Nephron progenitor cell (in vitro differentiated cells): Measurements from ENCODE around the gene TTLL3.

Experiments
- DNase-seq: peaks from one replicate; pipeline ENCODE4 v3.0.0; 2021
- H3K27ac Mint-ChIP-seq: 2 replicates; pipeline ENCODE4 v1.8.0; 2021; ENCODE audit warnings: mild to moderate bottlenecking, moderate library complexity, mixed read lengths
- H3K27me3 Mint-ChIP-seq: 2 replicates; pipeline ENCODE4 v1.8.0; 2021; ENCODE audit warnings: mild to moderate bottlenecking, low read depth, mixed read lengths; ENCODE audit not compliant: poor library complexity
- H3K36me3 Mint-ChIP-seq: 2 replicates; pipeline ENCODE4 v1.8.0; 2021; ENCODE audit warnings: low read depth, mixed read lengths
- H3K4me1 Mint-ChIP-seq: 2 replicates; pipeline ENCODE4 v1.8.0; 2021; ENCODE audit warnings: mixed read lengths
- H3K4me3 Mint-ChIP-seq: 2 replicates; pipeline ENCODE4 v1.8.0; 2021; ENCODE audit warnings: mild to moderate bottlenecking, moderate library complexity, mixed read lengths
- H3K9me3 Mint-ChIP-seq: 2 replicates; pipeline ENCODE4 v1.8.0; 2021; ENCODE audit warnings: mild to moderate bottlenecking, moderate library complexity, mixed read lengths
- TF ChIP-seq, protein P1 (sequence below): fragments of 200-600 bp; sonication (generic); IDR thresholded peaks from 2 replicates; pipeline ENCODE4 v1.5.0; 2021; ENCODE audit warnings: antibody characterized with exemption

TTLL3 gene

GRCh38 chr3:9791790-9792404, 18.2 kb upstream of the TTLL3 start:
- H3K27me3 Mint-ChIP-seq: no peaks in the 10 kb centered on the region
- DNase-seq: no peak
- peaks cover 44% of the 10 kb centered on the region for H3K36me3 Mint-ChIP-seq
- H3K9me3 Mint-ChIP-seq: no peaks in the 10 kb centered on the region
- H3K4me3 Mint-ChIP-seq: peak overlapping the region; percentile 98
- TF ChIP-seq, protein P1, sequence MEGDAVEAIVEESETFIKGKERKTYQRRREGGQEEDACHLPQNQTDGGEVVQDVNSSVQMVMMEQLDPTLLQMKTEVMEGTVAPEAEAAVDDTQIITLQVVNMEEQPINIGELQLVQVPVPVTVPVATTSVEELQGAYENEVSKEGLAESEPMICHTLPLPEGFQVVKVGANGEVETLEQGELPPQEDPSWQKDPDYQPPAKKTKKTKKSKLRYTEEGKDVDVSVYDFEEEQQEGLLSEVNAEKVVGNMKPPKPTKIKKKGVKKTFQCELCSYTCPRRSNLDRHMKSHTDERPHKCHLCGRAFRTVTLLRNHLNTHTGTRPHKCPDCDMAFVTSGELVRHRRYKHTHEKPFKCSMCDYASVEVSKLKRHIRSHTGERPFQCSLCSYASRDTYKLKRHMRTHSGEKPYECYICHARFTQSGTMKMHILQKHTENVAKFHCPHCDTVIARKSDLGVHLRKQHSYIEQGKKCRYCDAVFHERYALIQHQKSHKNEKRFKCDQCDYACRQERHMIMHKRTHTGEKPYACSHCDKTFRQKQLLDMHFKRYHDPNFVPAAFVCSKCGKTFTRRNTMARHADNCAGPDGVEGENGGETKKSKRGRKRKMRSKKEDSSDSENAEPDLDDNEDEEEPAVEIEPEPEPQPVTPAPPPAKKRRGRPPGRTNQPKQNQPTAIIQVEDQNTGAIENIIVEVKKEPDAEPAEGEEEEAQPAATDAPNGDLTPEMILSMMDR: no peak
- peak overlapping the region; percentile 100 for H3K27ac Mint-ChIP-seq
- peaks cover 26% of the 10 kb centered on the region for H3K4me1 Mint-ChIP-seq

DNA sequence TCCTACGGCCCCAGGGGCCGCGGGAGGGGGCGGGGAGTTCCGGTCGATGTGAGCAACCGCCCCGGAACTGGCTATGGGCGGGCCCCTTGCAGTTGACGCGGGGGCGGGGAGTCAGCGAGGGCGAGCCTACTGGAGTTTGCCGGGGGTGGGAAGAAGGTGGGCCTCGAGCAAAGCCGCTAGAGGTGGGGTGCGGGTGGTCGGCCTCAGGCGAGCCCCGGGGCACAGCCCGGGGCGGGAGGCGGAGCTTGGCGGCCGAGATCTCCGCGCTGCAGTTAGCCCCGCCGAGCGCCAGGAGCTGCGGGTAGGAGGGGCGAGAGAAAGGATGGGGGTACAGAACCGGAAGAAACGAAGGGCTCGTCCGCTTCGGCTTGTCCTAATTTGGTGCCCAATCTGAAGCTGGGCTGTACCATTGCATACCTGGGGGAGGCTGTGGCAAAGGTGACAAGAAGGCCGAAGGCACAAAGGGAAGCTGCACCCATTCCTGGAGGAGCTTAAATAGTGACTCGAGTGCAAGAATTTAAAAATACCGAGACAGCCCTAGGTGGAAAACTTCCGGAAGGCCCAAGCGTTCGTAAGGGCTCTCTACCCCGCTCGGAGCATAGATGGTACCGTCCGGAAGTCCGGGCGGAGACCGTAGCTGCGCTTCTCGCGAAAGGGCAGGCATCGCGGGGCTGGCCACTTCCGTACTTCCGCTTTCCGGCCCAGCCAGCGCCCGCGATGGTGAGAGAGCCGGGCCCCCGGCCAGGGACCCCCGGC, 17.5 kb upstream of the TTLL3 start, which contains the start of the genes ARPC4 and TADA3:
Gene ARPC4, plus strand, starts transcription at position 678 of the 756 bp plus-strand sequence. Its CDS starts 40 bp downstream, at position 718.
Gene TADA3, minus strand, starts transcription at position 69 of the 756 bp plus-strand sequence. CDS start 1,007 bp downstream, outside the sequence.
- Mint-ChIP-seq H3K4me3 (peak within 1 kb of the TSS; percentile 98), H3K27ac (peak within 1 kb of the TSS; percentile 100), H3K9me3 (no peaks in the 10 kb centered on the region), H3K4me1 (peaks cover 26% of the 10 kb centered on the region), H3K27me3 (no peaks in the 10 kb centered on the region), H3K36me3 (peaks cover 44% of the 10 kb centered on the region)
- DNase-seq: peak; percentile 90
- TF ChIP-seq, protein P1: no peak

- peak overlapping the region; percentile 100 for H3K27ac Mint-ChIP-seq
- TF ChIP-seq, protein P1: no peak
- H3K36me3 Mint-ChIP-seq: peaks cover 46% of the 10 kb centered on the region
- H3K4me3 Mint-ChIP-seq: peak overlapping the region; percentile 98
- no peaks in the 10 kb centered on the region for H3K9me3 Mint-ChIP-seq
- H3K27me3 Mint-ChIP-seq: no peaks in the 10 kb centered on the region
- peaks cover 26% of the 10 kb centered on the region for H3K4me1 Mint-ChIP-seq
- no peak for DNase-seq
These were observed 16.8 kb upstream of the TTLL3 start for GRCh38 chr3:9793161-9793781.

DNA sequence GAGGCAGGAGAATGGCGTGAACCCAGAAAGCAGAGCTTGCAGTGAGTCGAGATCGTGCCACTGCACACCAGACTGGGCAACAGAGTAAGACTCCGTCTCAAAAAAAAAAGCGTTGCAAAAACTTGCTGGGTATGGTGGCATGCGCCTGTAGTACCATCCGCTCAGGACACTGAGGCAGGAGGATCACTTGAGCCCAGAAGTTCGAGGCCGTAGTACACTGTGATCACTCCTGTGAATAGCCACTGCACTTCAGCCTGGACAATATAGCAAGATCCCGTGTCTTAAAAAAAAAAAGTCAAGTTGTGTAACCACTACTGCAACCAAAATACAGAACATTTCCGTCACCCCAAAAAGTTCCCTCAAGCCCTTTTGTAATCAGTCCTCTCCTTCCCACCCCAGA, 15.7 kb upstream of the TTLL3 start:
- Mint-ChIP-seq H3K9me3 (no peaks in the 10 kb centered on the region), H3K27ac (peak overlapping the region; percentile 3), H3K36me3 (peaks cover 41% of the 10 kb centered on the region), H3K4me3 (peak overlapping the region; percentile 98), H3K27me3 (no peaks in the 10 kb centered on the region), H3K4me1 (peaks cover 26% of the 10 kb centered on the region)
- TF ChIP-seq, protein P1: no peak
- no peak for DNase-seq

GRCh38 chr3:9795207-9795606, 14.9 kb upstream of the TTLL3 start:
- peak overlapping the region; percentile 89 for H3K27ac Mint-ChIP-seq
- DNase-seq: no peak
- H3K27me3 Mint-ChIP-seq: no peaks in the 10 kb centered on the region
- peaks cover 41% of the 10 kb centered on the region for H3K36me3 Mint-ChIP-seq
- H3K4me1 Mint-ChIP-seq: peaks cover 26% of the 10 kb centered on the region
- TF ChIP-seq, protein P1: no peak
- H3K9me3 Mint-ChIP-seq: no peaks in the 10 kb centered on the region
- H3K4me3 Mint-ChIP-seq: peak overlapping the region; percentile 72
